ENCODE measurements around the gene CAT.

The CAT gene

GRCh38 chr11:34413263-34413662, 25.5 kb upstream of the CAT start:
- Histone ChIP-seq H2AFZ (ENCODE audit: low read depth, low read length, severe bottlenecking) (no peak overlapping the region), H3K79me2 (ENCODE audit: insufficient read depth, low read length) (no peaks in the 10 kb centered on the region), H3K4me3 (ENCODE audit: insufficient read depth, low read length, poor library complexity, severe bottlenecking) (no peak overlapping the region), H3K27ac (ENCODE audit: low read depth, low read length) (no peak overlapping the region), H3K4me2 (ENCODE audit: low read depth, low read length, poor library complexity, severe bottlenecking) (no peak overlapping the region), H3K9me2 (replicated peaks; ENCODE audit: insufficient read depth, low read length) (no peaks in the 10 kb centered on the region), H4K20me1 (ENCODE audit: low read depth, low read length) (no peaks in the 10 kb centered on the region), H3K27me3 (ENCODE audit: low read length) (no peaks in the 10 kb centered on the region), H3K9me3 (ENCODE audit: insufficient read depth, low read length) (peaks cover 15% of the 10 kb centered on the region), H3F3A (ENCODE audit: insufficient read depth) (no peaks in the 10 kb centered on the region), H3K36me3 (ENCODE audit: low read length) (no peaks in the 10 kb centered on the region; the same call in 1 of the 2 replicates), H3K9ac (ENCODE audit: low read length) (no peak overlapping the region)
- TF ChIP-seq CTCF (IDR thresholded peaks at IDR 0.05; ENCODE audit: insufficient read depth, low read length, poor library complexity, severe bottlenecking) (no peak), EZH2phosphoT487 (conservative IDR thresholded peaks at IDR 0.05; ENCODE audit: low read length) (no peak)

- no peak for TF ChIP-seq CTCF (IDR thresholded peaks at IDR 0.05; ENCODE audit: insufficient read depth, low read length, poor library complexity, severe bottlenecking)
- TF ChIP-seq EZH2phosphoT487 (conservative IDR thresholded peaks at IDR 0.05; ENCODE audit: low read length) = no peak
- Histone ChIP-seq H3K4me2 (ENCODE audit: low read depth, low read length, poor library complexity, severe bottlenecking) (no peak overlapping the region), H3K4me3 (ENCODE audit: insufficient read depth, low read length, poor library complexity, severe bottlenecking) (no peak overlapping the region), H3K27ac (ENCODE audit: low read depth, low read length) (no peak overlapping the region), H3K9me2 (replicated peaks; ENCODE audit: insufficient read depth, low read length) (no peaks in the 10 kb centered on the region), H3K79me2 (ENCODE audit: insufficient read depth, low read length) (no peaks in the 10 kb centered on the region), H2AFZ (ENCODE audit: low read depth, low read length, severe bottlenecking) (no peak overlapping the region), H3K9ac (ENCODE audit: low read length) (no peak overlapping the region), H3F3A (ENCODE audit: insufficient read depth) (no peaks in the 10 kb centered on the region), H4K20me1 (ENCODE audit: low read depth, low read length) (no peaks in the 10 kb centered on the region), H3K27me3 (ENCODE audit: low read length) (no peaks in the 10 kb centered on the region), H3K9me3 (ENCODE audit: insufficient read depth, low read length) (peaks cover 15% of the 10 kb centered on the region), H3K36me3 (ENCODE audit: low read length) (no peaks in the 10 kb centered on the region; the same call in 1 of the 2 replicates)
Measured at GRCh38 chr11:34415538-34415937, 23.2 kb upstream of the CAT start.

GRCh38 chr11:34416088-34416487, 22.6 kb upstream of the CAT start:
- no peaks in the 10 kb centered on the region for H3F3A ChIP-seq (ENCODE audit: insufficient read depth)
- no peaks in the 10 kb centered on the region for H3K79me2 ChIP-seq (ENCODE audit: insufficient read depth, low read length)
- no peaks in the 10 kb centered on the region for H3K27me3 ChIP-seq (ENCODE audit: low read length)
- no peak overlapping the region for H3K9ac ChIP-seq (ENCODE audit: low read length)
- H3K27ac ChIP-seq (ENCODE audit: low read depth, low read length) = no peak overlapping the region
- H3K4me3 ChIP-seq (ENCODE audit: insufficient read depth, low read length, poor library complexity, severe bottlenecking) = no peak overlapping the region
- no peaks in the 10 kb centered on the region; the same call in 1 of the 2 replicates for H3K36me3 ChIP-seq (ENCODE audit: low read length)
- TF ChIP-seq CTCF (IDR thresholded peaks at IDR 0.05; ENCODE audit: insufficient read depth, low read length, poor library complexity, severe bottlenecking) (no peak), EZH2phosphoT487 (conservative IDR thresholded peaks at IDR 0.05; ENCODE audit: low read length) (no peak)
- H3K4me2 ChIP-seq (ENCODE audit: low read depth, low read length, poor library complexity, severe bottlenecking) = no peak overlapping the region
- no peak overlapping the region for H2AFZ ChIP-seq (ENCODE audit: low read depth, low read length, severe bottlenecking)
- H4K20me1 ChIP-seq (ENCODE audit: low read depth, low read length) = no peaks in the 10 kb centered on the region
- no peaks in the 10 kb centered on the region for H3K9me2 ChIP-seq (replicated peaks; ENCODE audit: insufficient read depth, low read length)
- H3K9me3 ChIP-seq (ENCODE audit: insufficient read depth, low read length) = peaks cover 15% of the 10 kb centered on the region
